ENCODE measurements around the gene LDB3. TPM values are rescaled to one million over a fixed set of nuclear protein-coding genes. Genes with fewer than 3 reads are reported as not detected.

The LDB3 gene
- total RNA-seq, 1 donor from 2014 or later: not detected

- DNase-seq (ENCODE audit: low read depth): no peak
- TF ChIP-seq CTCF (conservative IDR thresholded peaks at IDR 0.05; ENCODE audit: low read depth, low read length): no peak
- no peak overlapping the region for H3K4me3 ChIP-seq (ENCODE audit: low read depth, low read length)
Measured at GRCh38 chr10:86655596-86655995, 12.7 kb upstream of the LDB3 start.

- no peak overlapping the region for H3K4me3 ChIP-seq (ENCODE audit: low read depth, low read length)
- TF ChIP-seq CTCF (conservative IDR thresholded peaks at IDR 0.05; ENCODE audit: low read depth, low read length): no peak
- no peak for DNase-seq (ENCODE audit: low read depth)
Measured at GRCh38 chr10:86657011-86657395, 11.3 kb upstream of the LDB3 start.

GRCh38 chr10:86657396-86658011 is 10.8 kb upstream of the LDB3 start:
- no peak for DNase-seq (ENCODE audit: low read depth)
- H3K4me3 ChIP-seq (ENCODE audit: low read depth, low read length): no peak overlapping the region
- no peak for TF ChIP-seq CTCF (conservative IDR thresholded peaks at IDR 0.05; ENCODE audit: low read depth, low read length)

GRCh38 chr10:86658261-86658741 is 10.0 kb upstream of the LDB3 start:
- TF ChIP-seq CTCF (conservative IDR thresholded peaks at IDR 0.05; ENCODE audit: low read depth, low read length): no peak
- DNase-seq (ENCODE audit: low read depth): no peak
- no peak overlapping the region for H3K4me3 ChIP-seq (ENCODE audit: low read depth, low read length)

GRCh38 chr10:86658751-86659150 is 9.6 kb upstream of the LDB3 start:
- H3K4me3 ChIP-seq (ENCODE audit: low read depth, low read length): no peak overlapping the region
- TF ChIP-seq CTCF (conservative IDR thresholded peaks at IDR 0.05; ENCODE audit: low read depth, low read length): no peak
- no peak for DNase-seq (ENCODE audit: low read depth)

- no peak for TF ChIP-seq CTCF (conservative IDR thresholded peaks at IDR 0.05; ENCODE audit: low read depth, low read length)
- DNase-seq (ENCODE audit: low read depth): no peak
- H3K4me3 ChIP-seq (ENCODE audit: low read depth, low read length): no peak overlapping the region
Measured at GRCh38 chr10:86659161-86659691, 9.1 kb upstream of the LDB3 start.

Data from epithelial cell of proximal tubule (primary cell).